GM19397 (cell line): ENCODE results near the gene ELMO2.

Source experiments
- ATAC-seq: cut with Tn5 transposase; IDR thresholded peaks from one replicate; pipeline ENCODE4 v1.9.1; 2021; ENCODE audit warnings: mild to moderate bottlenecking, moderate library complexity; ENCODE audit not compliant: unreplicated experiment

The ELMO2 gene

GRCh38 chr20:46353500-46354206, 52.8 kb downstream of the ELMO2 start:
- no peak for ATAC-seq

- ATAC-seq = no peak
These were observed 54.0 kb downstream of the ELMO2 start for GRCh38 chr20:46352370-46352938.

- no peak for ATAC-seq
These were observed 54.9 kb downstream of the ELMO2 start for GRCh38 chr20:46351357-46352058.

GRCh38 chr20:46350986-46351267, 55.5 kb downstream of the ELMO2 start:
- no peak for ATAC-seq

GRCh38 chr20:46350201-46350985, 56.0 kb downstream of the ELMO2 start:
- ATAC-seq = peak; percentile 60

- no peak for ATAC-seq
These were observed 56.7 kb downstream of the ELMO2 start for GRCh38 chr20:46349742-46350056.

- ATAC-seq = no peak
These were observed 57.2 kb downstream of the ELMO2 start for GRCh38 chr20:46349035-46349741.

- no peak for ATAC-seq
These were observed 58.3 kb downstream of the ELMO2 start for GRCh38 chr20:46347841-46348803.

- no peak for ATAC-seq
These were observed 59.6 kb downstream of the ELMO2 start for GRCh38 chr20:46346770-46347169.

- no peak for ATAC-seq
These were observed 61.8 kb downstream of the ELMO2 start for GRCh38 chr20:46344488-46345162.

GRCh38 chr20:46343975-46344357, 62.4 kb downstream of the ELMO2 start:
- ATAC-seq = no peak

GRCh38 chr20:46343348-46343974, 63.0 kb downstream of the ELMO2 start:
- no peak for ATAC-seq

- ATAC-seq = no peak
These were observed 63.7 kb downstream of the ELMO2 start for GRCh38 chr20:46342451-46343347.

- ATAC-seq = no peak
These were observed 64.4 kb downstream of the ELMO2 start for GRCh38 chr20:46342010-46342378.

- no peak for ATAC-seq
These were observed 65.1 kb downstream of the ELMO2 start for GRCh38 chr20:46341074-46342009.

- ATAC-seq = no peak
These were observed 67.4 kb downstream of the ELMO2 start for GRCh38 chr20:46339037-46339436.

- no peak for ATAC-seq
These were observed 69.7 kb downstream of the ELMO2 start for GRCh38 chr20:46336735-46337134.
